Measurements from ENCODE around the gene ITGA5. TPM values are rescaled to one million over a fixed set of nuclear protein-coding genes. Genes with fewer than 3 reads are reported as not detected.

Gene ITGA5
- total and polyA plus RNA-seq, 9 of the 15 experiments (the other 6 are each of a cell fraction or from before 2014, with no cell fraction given), result 9.1 to 82.1 (median 47.4) TPM

GRCh38 chr12:54439521-54440255, 20.6 kb upstream of the ITGA5 start (continued):
- TF ChIP-seq MEF2A (IDR thresholded peaks at IDR 0.05; ENCODE audit: control insufficient read depth, low read depth, low read length) (no peak), RAD51 (IDR thresholded peaks at IDR 0.05; ENCODE audit: borderline replicate concordance, low read depth) (no peak), MTA3 (IDR thresholded peaks at IDR 0.05; ENCODE audit: borderline replicate concordance) (no peak), SREBF2 (CRISPR knock-in tag; IDR thresholded peaks at IDR 0.05) (no peak), CHD2 (IDR thresholded peaks at IDR 0.05; ENCODE audit: low read depth, low read length) (no peak), VEZF1 (CRISPR knock-in tag; IDR thresholded peaks at IDR 0.05) (peak; percentile 32; the same call in 1 of the 2 replicates), SLC30A9 (CRISPR knock-in tag; IDR thresholded peaks at IDR 0.05) (no peak), BRCA1 (IDR thresholded peaks at IDR 0.05) (no peak), BRCA1 (CRISPR knock-in tag; IDR thresholded peaks at IDR 0.05) (no peak), ZNF586 (CRISPR knock-in tag; conservative IDR thresholded peaks at IDR 0.05) (no peak), MCM3 (IDR thresholded peaks at IDR 0.05) (no peak), SIN3B (IDR thresholded peaks at IDR 0.05; ENCODE audit: low read depth) (no peak), BMI1 (IDR thresholded peaks at IDR 0.05; ENCODE audit: low read length) (no peak), ESRRA (IDR thresholded peaks at IDR 0.05; ENCODE audit: borderline replicate concordance, low read depth) (no peak), ZBTB5 (IDR thresholded peaks at IDR 0.05) (no peak)
